Measurements from ENCODE around the gene NUP188.

Gene NUP188

GRCh38 chr9:129023036-129023907 lies 75.8 kb downstream of the NUP188 start:
- TF ChIP-seq, protein P1, sequence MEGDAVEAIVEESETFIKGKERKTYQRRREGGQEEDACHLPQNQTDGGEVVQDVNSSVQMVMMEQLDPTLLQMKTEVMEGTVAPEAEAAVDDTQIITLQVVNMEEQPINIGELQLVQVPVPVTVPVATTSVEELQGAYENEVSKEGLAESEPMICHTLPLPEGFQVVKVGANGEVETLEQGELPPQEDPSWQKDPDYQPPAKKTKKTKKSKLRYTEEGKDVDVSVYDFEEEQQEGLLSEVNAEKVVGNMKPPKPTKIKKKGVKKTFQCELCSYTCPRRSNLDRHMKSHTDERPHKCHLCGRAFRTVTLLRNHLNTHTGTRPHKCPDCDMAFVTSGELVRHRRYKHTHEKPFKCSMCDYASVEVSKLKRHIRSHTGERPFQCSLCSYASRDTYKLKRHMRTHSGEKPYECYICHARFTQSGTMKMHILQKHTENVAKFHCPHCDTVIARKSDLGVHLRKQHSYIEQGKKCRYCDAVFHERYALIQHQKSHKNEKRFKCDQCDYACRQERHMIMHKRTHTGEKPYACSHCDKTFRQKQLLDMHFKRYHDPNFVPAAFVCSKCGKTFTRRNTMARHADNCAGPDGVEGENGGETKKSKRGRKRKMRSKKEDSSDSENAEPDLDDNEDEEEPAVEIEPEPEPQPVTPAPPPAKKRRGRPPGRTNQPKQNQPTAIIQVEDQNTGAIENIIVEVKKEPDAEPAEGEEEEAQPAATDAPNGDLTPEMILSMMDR (IDR thresholded peaks at IDR 0.05) = no peak
- Histone ChIP-seq H3K27ac (no peak overlapping the region), H3K36me3 (peaks cover 10% of the 10 kb centered on the region), H3K9me3 (no peaks in the 10 kb centered on the region), H3K4me1 (ENCODE audit: control insufficient read depth in 1 of 2, insufficient read depth in 1 of 2, low read depth in 1 of 2, low read length in 1 of 2) (peaks cover 15 to 20% of the 10 kb centered on the region in 2 experiments), H3K4me3 (ENCODE audit: low read depth in 1 of 2, low read length in 1 of 2) (no peak overlapping the region), H3K27me3 (no peaks in the 10 kb centered on the region)

- Histone ChIP-seq H3K27me3 (no peaks in the 10 kb centered on the region), H3K4me3 (ENCODE audit: low read depth in 1 of 2, low read length in 1 of 2) (no peak overlapping the region), H3K36me3 (peaks cover 10% of the 10 kb centered on the region), H3K9me3 (no peaks in the 10 kb centered on the region), H3K27ac (no peak overlapping the region), H3K4me1 (ENCODE audit: control insufficient read depth in 1 of 2, insufficient read depth in 1 of 2, low read depth in 1 of 2, low read length in 1 of 2) (peaks cover 20 to 24% of the 10 kb centered on the region in 2 experiments)
- TF ChIP-seq, protein P1 (IDR thresholded peaks at IDR 0.05) = no peak
Measured at GRCh38 chr9:129023908-129024233, 76.4 kb downstream of the NUP188 start.

DNA sequence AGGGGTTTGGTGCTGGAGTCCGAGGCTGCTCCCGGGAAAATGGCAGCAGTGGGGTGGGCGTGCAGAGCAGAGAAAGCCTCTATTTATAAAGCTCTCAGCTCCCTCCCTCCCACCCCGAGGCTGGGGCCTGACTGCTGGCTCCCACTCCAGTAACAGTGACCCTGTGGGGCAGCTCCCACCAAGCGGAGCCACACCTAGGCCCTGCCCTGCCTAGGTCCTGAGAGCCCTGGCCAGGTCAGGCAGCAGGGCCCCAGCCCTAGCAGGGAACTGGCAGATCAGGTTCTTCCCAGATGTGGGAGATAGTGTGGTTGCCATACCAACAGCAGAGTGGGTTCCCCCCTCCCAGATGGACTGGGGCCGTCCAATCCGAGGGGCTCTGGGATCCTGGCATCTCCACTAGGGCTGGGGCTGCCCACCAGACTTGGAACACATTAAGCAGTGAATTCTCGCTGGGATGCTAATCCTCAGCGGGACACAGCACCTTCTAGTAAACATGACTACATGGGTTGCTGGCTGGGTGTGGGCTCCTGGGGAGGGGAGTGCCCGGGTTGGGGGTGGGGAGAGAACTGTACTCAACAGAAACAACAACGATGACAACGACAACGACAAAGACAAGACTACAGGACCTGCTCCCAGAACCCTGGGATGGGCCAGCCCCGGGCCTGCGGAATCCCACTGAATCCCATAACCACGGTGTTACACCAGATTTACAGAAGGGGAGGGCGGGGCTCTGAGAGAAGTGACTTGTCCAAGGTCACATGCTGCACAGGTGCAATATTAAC lies 79.1 kb downstream of the NUP188 start:
- Histone ChIP-seq H3K36me3 (no peaks in the 10 kb centered on the region), H3K27ac (no peak overlapping the region), H3K27me3 (no peaks in the 10 kb centered on the region), H3K4me1 (ENCODE audit: control insufficient read depth in 1 of 2, insufficient read depth in 1 of 2, low read depth in 1 of 2, low read length in 1 of 2) (peaks cover 26 to 31% of the 10 kb centered on the region in 2 experiments), H3K4me3 (ENCODE audit: low read depth in 1 of 2, low read length in 1 of 2) (peak overlapping the region in 1 of 2 experiments; percentile 68), H3K9me3 (no peaks in the 10 kb centered on the region)
- TF ChIP-seq, protein P1 (IDR thresholded peaks at IDR 0.05) = no peak

DNA sequence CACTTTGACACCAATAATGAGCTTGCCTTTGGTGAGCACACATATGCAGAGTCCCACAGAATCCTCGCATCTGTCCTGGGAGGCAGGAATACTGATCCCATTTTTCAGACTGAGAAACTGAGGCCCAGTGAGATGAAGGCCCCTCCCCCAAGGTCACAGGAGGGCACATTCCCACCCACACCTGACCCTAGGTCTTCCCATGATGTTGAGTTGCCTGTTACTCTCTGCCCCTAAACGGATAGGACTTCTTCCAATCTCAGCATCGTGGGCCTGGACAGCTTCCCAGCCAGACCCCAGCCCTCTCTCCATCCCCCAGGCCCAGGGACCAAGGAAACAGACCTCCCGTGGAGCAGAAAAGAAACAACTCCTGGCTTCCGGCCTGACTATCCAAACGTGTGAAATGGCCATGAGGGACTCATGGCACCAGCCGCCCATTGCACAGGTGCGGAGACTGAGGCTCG lies 79.8 kb downstream of the NUP188 start:
- H3K27me3 ChIP-seq = no peaks in the 10 kb centered on the region
- peaks cover 26 to 31% of the 10 kb centered on the region in 2 experiments for H3K4me1 ChIP-seq (ENCODE audit: control insufficient read depth in 1 of 2, insufficient read depth in 1 of 2, low read depth in 1 of 2, low read length in 1 of 2)
- peak overlapping the region; percentile 68 to 80 for H3K4me3 ChIP-seq (ENCODE audit: low read depth in 1 of 2, low read length in 1 of 2)
- no peak overlapping the region for H3K27ac ChIP-seq
- TF ChIP-seq, protein P1 (IDR thresholded peaks at IDR 0.05) = no peak
- H3K36me3 ChIP-seq = no peaks in the 10 kb centered on the region
- H3K9me3 ChIP-seq = no peaks in the 10 kb centered on the region

GRCh38 chr9:129027685-129028191 lies 80.2 kb downstream of the NUP188 start:
- peak overlapping the region; percentile 55 for H3K27ac ChIP-seq
- H3K9me3 ChIP-seq = no peaks in the 10 kb centered on the region
- no peaks in the 10 kb centered on the region for H3K36me3 ChIP-seq
- peak overlapping the region; percentile 68 to 80 for H3K4me3 ChIP-seq (ENCODE audit: low read depth in 1 of 2, low read length in 1 of 2)
- H3K4me1 ChIP-seq (ENCODE audit: control insufficient read depth in 1 of 2, insufficient read depth in 1 of 2, low read depth in 1 of 2, low read length in 1 of 2) = peaks cover 26 to 31% of the 10 kb centered on the region in 2 experiments
- TF ChIP-seq, protein P1 (IDR thresholded peaks at IDR 0.05) = no peak
- H3K27me3 ChIP-seq = no peaks in the 10 kb centered on the region
